ENCODE data around the gene ETV4. TPM values are rescaled to one million over a fixed set of nuclear protein-coding genes. Genes with fewer than 3 reads are reported as not detected.

ETV4 gene
- total RNA-seq, 1 donor from 2014 or later = 5.9 TPM

DNA sequence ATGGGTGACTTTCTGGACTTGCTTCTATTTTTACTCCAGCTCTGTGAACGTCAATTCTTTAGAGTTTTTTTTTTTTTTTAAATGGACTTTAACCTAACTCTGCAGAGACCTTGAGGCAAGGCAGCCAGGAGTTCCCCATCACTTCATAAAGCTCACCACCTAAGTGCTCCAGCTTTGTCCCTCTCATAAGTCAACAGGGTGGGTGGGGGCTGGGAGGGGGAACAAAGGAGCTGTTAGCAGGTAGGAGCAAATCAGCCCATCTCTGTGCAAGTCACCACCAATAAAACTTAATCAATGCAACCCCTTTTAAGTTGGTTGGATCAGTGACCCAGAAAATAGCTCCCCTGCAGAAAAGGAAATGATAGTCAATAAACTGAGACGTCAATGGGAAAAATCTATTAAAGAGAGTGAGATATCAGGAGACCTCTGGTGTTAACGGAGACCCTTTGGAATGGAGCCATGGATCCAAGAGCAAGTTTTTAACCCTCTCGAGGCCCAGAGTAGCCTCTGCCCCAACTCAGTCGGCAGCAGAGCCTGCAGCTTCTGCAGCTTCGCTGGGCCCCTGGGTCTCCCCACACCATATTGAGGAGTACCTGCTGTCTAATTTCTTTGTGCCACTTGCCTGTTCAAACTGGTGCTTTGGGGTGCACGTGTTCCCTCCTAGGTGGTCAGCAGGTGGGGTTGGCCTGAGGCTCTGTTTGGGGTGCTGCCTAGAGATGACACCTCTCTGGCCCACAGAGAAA lies 27.6 kb upstream of the ETV4 start:
- Mint-ChIP-seq H3K4me1 (ENCODE audit: unreplicated experiment) (peaks cover 12% of the 10 kb centered on the region), H3K9me3 (ENCODE audit: unreplicated experiment) (no peaks in the 10 kb centered on the region), H3K36me3 (ENCODE audit: unreplicated experiment) (no peaks in the 10 kb centered on the region), H3K4me3 (ENCODE audit: unreplicated experiment) (no peak overlapping the region), H3K27me3 (ENCODE audit: unreplicated experiment) (peaks cover 9% of the 10 kb centered on the region), H3K27ac (ENCODE audit: unreplicated experiment) (no peak overlapping the region)
- no peak for TF ChIP-seq CTCF (IDR thresholded peaks at IDR 0.05)
- DNase-seq (ENCODE audit: extremely low spot score, unreplicated experiment) = no peak

DNA sequence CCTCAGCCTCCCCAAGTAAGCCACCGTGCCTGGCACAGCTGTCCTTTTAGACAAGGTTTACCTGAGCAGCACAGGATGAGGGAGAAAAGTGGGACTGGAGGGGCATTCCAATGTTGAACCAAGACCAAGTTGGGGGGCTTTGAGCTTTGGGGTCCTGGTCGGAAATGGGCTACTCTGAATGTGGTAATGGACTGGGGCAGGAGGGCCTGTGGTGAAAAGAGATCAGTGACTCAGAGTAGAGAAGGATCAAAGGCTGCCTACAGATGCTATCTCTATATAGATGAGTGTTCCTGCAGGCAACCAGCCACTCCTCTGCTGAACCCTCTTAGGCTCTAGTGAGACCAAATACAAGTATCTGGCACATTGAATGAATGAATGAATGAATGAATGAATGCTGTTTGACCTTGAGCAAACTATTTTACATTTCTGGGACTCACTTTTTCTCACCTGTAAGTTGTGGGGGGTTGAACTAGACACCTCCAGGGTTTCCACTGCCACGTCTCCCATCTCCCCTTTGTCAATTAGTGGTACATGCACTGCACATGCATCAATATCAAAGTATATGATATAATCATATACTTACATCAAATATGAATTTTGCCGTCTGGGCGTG lies 26.3 kb upstream of the ETV4 start:
- Mint-ChIP-seq H3K36me3 (ENCODE audit: unreplicated experiment) (no peaks in the 10 kb centered on the region), H3K27me3 (ENCODE audit: unreplicated experiment) (peaks cover 9% of the 10 kb centered on the region), H3K9me3 (ENCODE audit: unreplicated experiment) (no peaks in the 10 kb centered on the region), H3K4me1 (ENCODE audit: unreplicated experiment) (peaks cover 2% of the 10 kb centered on the region), H3K27ac (ENCODE audit: unreplicated experiment) (no peak overlapping the region), H3K4me3 (ENCODE audit: unreplicated experiment) (no peak overlapping the region)
- no peak for TF ChIP-seq CTCF (IDR thresholded peaks at IDR 0.05)
- no peak for DNase-seq (ENCODE audit: extremely low spot score, unreplicated experiment)

DNA sequence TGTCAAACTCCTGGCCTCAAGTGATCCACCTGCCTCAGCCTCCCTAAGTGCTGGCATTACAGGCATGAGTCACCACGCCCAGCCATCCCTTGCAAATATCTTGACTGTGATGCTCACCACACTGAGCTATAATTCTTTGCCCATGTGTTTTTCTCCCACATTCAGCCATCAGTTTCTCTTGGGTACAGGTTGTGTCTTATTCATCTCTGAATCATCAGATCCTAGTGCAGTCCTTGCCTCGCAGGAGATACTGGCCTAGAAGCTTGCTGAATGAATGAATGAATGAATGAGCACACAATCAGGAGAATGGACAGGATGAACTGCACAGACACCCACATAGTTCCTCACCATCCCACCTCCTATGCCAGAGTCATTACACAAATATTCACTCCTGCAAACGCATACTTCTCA lies 24.4 kb upstream of the ETV4 start:
- H3K4me1 Mint-ChIP-seq (ENCODE audit: unreplicated experiment) = no peaks in the 10 kb centered on the region
- no peaks in the 10 kb centered on the region for H3K36me3 Mint-ChIP-seq (ENCODE audit: unreplicated experiment)
- no peaks in the 10 kb centered on the region for H3K9me3 Mint-ChIP-seq (ENCODE audit: unreplicated experiment)
- H3K27me3 Mint-ChIP-seq (ENCODE audit: unreplicated experiment) = peaks cover 6% of the 10 kb centered on the region
- no peak for TF ChIP-seq CTCF (IDR thresholded peaks at IDR 0.05)
- no peak overlapping the region for H3K4me3 Mint-ChIP-seq (ENCODE audit: unreplicated experiment)
- no peak for DNase-seq (ENCODE audit: extremely low spot score, unreplicated experiment)
- H3K27ac Mint-ChIP-seq (ENCODE audit: unreplicated experiment) = no peak overlapping the region

DNA sequence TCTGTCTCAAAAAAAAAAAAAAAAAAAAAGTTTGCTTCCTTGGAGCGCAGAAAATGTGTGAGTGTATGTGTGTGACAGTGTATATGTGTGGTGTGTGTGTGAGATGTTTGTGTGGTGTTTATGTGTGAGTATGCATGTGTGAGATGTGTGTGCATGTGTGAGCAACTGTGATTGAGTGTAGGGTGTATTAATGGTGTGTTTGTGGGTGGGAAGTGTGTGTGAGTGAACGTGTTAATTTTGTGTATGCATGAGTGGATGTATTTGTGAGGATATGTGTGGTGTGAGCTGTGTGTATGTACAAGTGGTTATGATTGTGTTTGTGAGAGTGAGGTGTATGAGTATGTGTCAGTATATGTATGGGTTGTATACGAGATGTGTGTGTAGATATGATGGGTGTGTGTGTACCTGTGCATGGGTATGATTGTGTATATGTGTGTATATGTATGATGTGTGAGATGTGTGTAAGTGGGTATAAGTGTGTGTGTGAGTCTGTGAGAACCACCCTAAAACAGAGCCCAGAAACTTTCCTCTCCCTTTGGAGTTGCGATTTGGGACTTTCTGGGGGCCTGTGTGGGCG lies 22.5 kb upstream of the ETV4 start:
- Mint-ChIP-seq H3K4me1 (ENCODE audit: unreplicated experiment) (no peaks in the 10 kb centered on the region), H3K36me3 (ENCODE audit: unreplicated experiment) (no peaks in the 10 kb centered on the region), H3K9me3 (ENCODE audit: unreplicated experiment) (no peaks in the 10 kb centered on the region), H3K27ac (ENCODE audit: unreplicated experiment) (no peak overlapping the region), H3K4me3 (ENCODE audit: unreplicated experiment) (no peak overlapping the region), H3K27me3 (ENCODE audit: unreplicated experiment) (peaks cover 7% of the 10 kb centered on the region)
- DNase-seq (ENCODE audit: extremely low spot score, unreplicated experiment) = no peak
- no peak for TF ChIP-seq CTCF (IDR thresholded peaks at IDR 0.05)
